ENCODE measurements around the gene LGMN. TPM values are rescaled to one million over a fixed set of nuclear protein-coding genes. Genes with fewer than 3 reads are reported as not detected.

Gene LGMN
- total and polyA plus RNA-seq, 2 of the 13 experiments (the other 11 are each of a cell fraction or from before 2014, with no cell fraction given) = 28.9 to 76.4 TPM

DNA sequence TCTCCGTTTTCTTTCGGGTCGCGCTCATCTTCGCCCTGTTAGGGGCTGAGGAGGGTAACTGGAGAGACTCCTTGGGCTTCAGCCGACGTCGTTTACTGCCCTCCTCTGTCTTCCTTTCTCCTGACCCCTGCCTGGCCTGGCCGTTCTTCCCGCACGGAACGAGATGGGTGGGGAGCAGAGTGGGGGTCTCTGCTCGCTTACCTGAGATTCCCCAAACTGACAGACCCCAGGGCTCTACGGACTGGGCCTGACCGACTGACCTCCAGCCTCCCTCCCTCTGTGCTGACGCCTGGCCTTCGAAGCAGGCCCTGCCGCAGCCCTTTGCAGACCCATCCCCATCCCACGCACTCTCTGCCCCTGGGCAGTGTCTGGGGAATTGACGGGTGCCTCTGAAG, 46.1 kb upstream of the LGMN start (continued):
- TF ChIP-seq, protein P1, sequence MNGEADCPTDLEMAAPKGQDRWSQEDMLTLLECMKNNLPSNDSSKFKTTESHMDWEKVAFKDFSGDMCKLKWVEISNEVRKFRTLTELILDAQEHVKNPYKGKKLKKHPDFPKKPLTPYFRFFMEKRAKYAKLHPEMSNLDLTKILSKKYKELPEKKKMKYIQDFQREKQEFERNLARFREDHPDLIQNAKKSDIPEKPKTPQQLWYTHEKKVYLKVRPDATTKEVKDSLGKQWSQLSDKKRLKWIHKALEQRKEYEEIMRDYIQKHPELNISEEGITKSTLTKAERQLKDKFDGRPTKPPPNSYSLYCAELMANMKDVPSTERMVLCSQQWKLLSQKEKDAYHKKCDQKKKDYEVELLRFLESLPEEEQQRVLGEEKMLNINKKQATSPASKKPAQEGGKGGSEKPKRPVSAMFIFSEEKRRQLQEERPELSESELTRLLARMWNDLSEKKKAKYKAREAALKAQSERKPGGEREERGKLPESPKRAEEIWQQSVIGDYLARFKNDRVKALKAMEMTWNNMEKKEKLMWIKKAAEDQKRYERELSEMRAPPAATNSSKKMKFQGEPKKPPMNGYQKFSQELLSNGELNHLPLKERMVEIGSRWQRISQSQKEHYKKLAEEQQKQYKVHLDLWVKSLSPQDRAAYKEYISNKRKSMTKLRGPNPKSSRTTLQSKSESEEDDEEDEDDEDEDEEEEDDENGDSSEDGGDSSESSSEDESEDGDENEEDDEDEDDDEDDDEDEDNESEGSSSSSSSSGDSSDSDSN (CRISPR knock-in tag; IDR thresholded peaks at IDR 0.05) = peak; percentile 64
- TF ChIP-seq, protein P2, sequence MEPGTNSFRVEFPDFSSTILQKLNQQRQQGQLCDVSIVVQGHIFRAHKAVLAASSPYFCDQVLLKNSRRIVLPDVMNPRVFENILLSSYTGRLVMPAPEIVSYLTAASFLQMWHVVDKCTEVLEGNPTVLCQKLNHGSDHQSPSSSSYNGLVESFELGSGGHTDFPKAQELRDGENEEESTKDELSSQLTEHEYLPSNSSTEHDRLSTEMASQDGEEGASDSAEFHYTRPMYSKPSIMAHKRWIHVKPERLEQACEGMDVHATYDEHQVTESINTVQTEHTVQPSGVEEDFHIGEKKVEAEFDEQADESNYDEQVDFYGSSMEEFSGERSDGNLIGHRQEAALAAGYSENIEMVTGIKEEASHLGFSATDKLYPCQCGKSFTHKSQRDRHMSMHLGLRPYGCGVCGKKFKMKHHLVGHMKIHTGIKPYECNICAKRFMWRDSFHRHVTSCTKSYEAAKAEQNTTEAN (CRISPR knock-in tag; conservative IDR thresholded peaks at IDR 0.05) = peak; percentile 44; the same call in 1 of the 2 replicates
- TF ChIP-seq HOXD1 (CRISPR knock-in tag; IDR thresholded peaks at IDR 0.05) (0 out of 2 replicates have a peak, but pooled peaks have one; percentile 5), ZBTB8A (CRISPR knock-in tag; IDR thresholded peaks at IDR 0.05; ENCODE audit: borderline replicate concordance, low read depth) (peak; percentile 71; the same call in 1 of the 2 replicates), RBM39 (IDR thresholded peaks at IDR 0.05; ENCODE audit: low read depth, low read length, poor library complexity, severe bottlenecking) (peak; percentile 82), ZNF777 (CRISPR knock-in tag; IDR thresholded peaks at IDR 0.05) (peak; percentile 12; the same call in 1 of the 2 replicates), PAX8 (CRISPR knock-in tag; IDR thresholded peaks at IDR 0.05; ENCODE audit: borderline replicate concordance) (peak; percentile 32; the same call in 1 of the 2 replicates), ZNF737 (CRISPR knock-in tag; IDR thresholded peaks at IDR 0.05; ENCODE audit: borderline replicate concordance) (0 out of 2 replicates have a peak, but pooled peaks have one; percentile 80), PLRG1 (conservative IDR thresholded peaks at IDR 0.05) (no peak), KDM5A (IDR thresholded peaks at IDR 0.05; ENCODE audit: borderline replicate concordance, low read length) (peak; percentile 43; the same call in 1 of the 2 replicates), ZNF264 (CRISPR knock-in tag; IDR thresholded peaks at IDR 0.05) (peak; percentile 56; the same call in 1 of the 2 replicates), ESRRA (CRISPR knock-in tag; IDR thresholded peaks at IDR 0.05; ENCODE audit: low read depth) (no peak), CBX2 (IDR thresholded peaks at IDR 0.05; ENCODE audit: low read depth, low read length) (no peak), CBX2 (CRISPR knock-in tag; IDR thresholded peaks at IDR 0.05; ENCODE audit: low read depth) (no peak), ZSCAN20 (CRISPR knock-in tag; IDR thresholded peaks at IDR 0.05; ENCODE audit: borderline replicate concordance) (0 out of 2 replicates have a peak, but pooled peaks have one; percentile 10), HNF4G (IDR thresholded peaks at IDR 0.05; ENCODE audit: borderline replicate concordance, low read depth, low read length) (no peak), HNF4G (CRISPR knock-in tag; IDR thresholded peaks at IDR 0.05; ENCODE audit: borderline replicate concordance, low read depth) (0 out of 2 replicates have a peak, but pooled peaks have one; percentile 33), ZNF451 (CRISPR knock-in tag; IDR thresholded peaks at IDR 0.05) (0 out of 2 replicates have a peak, but pooled peaks have one; percentile 5), ASH2L (IDR thresholded peaks at IDR 0.05; ENCODE audit: insufficient read length, low read depth, low read length) (peak; percentile 36), ZNF703 (CRISPR knock-in tag; IDR thresholded peaks at IDR 0.05; ENCODE audit: borderline replicate concordance) (0 out of 2 replicates have a peak, but pooled peaks have one; percentile 53), ZBTB7A (CRISPR knock-in tag; IDR thresholded peaks at IDR 0.05) (0 out of 2 replicates have a peak, but pooled peaks have one; percentile 40), ZNF263 (CRISPR knock-in tag; IDR thresholded peaks at IDR 0.05) (0 out of 2 replicates have a peak, but pooled peaks have one; percentile 11), ZNF782 (CRISPR knock-in tag; IDR thresholded peaks at IDR 0.05; ENCODE audit: borderline replicate concordance) (peak; percentile 38; the same call in 1 of the 2 replicates)
- TF ChIP-seq, protein P3, sequence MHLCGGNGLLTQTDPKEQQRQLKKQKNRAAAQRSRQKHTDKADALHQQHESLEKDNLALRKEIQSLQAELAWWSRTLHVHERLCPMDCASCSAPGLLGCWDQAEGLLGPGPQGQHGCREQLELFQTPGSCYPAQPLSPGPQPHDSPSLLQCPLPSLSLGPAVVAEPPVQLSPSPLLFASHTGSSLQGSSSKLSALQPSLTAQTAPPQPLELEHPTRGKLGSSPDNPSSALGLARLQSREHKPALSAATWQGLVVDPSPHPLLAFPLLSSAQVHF (CRISPR knock-in tag; IDR thresholded peaks at IDR 0.05) = peak; percentile 22; the same call in 1 of the 2 replicates
- TF ChIP-seq, protein P4, sequence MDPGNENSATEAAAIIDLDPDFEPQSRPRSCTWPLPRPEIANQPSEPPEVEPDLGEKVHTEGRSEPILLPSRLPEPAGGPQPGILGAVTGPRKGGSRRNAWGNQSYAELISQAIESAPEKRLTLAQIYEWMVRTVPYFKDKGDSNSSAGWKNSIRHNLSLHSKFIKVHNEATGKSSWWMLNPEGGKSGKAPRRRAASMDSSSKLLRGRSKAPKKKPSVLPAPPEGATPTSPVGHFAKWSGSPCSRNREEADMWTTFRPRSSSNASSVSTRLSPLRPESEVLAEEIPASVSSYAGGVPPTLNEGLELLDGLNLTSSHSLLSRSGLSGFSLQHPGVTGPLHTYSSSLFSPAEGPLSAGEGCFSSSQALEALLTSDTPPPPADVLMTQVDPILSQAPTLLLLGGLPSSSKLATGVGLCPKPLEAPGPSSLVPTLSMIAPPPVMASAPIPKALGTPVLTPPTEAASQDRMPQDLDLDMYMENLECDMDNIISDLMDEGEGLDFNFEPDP (CRISPR knock-in tag; conservative IDR thresholded peaks at IDR 0.05) = no peak
